ENCODE results near the gene ARL6. TPM values are rescaled to one million over a fixed set of nuclear protein-coding genes. Genes with fewer than 3 reads are reported as not detected.

The ARL6 gene
- total and polyA plus RNA-seq, 2 of the 8 experiments (the other 6 are each of a cell fraction or from before 2014, with no cell fraction given), result 1.8 to 12.0 TPM

DNA sequence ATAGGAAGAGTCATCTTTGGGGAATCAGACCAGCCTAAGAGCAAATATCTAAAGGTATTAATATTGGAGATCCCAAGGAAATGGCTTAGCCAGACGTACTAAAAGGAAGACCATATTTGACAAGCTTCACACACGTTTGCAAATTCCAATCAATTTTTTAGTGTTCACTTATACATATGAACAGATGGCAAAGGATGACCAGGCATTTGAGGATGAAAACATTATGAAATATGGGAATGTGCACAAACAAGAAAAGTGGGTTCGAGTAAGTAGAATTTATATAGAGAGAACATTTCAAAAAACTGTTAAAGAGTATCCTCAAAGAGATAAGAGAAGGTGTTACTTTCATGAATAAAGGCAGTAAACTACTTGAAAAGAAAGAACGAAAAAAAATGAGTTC, 31.4 kb downstream of the ARL6 start:
- no peak overlapping the region for H2BK20ac ChIP-seq (ENCODE audit: low read length)
- FAIRE-seq (no peak), DNase-seq (ENCODE audit: low read depth in 1 of 2, low spot score in 2 of 2) (no peak)
- no peaks in the 10 kb centered on the region for H4K20me1 ChIP-seq (replicated peaks in 1 of 2; ENCODE audit: control insufficient read depth in 1 of 2, insufficient read depth in 2 of 2, low read length in 2 of 2)
- no peak overlapping the region for H2AK5ac ChIP-seq (ENCODE audit: low read depth, low read length)
- H3K4ac ChIP-seq (replicated peaks; ENCODE audit: insufficient read length, low read depth, low read length), result no peak overlapping the region
- CTCF ChIA-PET (ENCODE audit: partially characterized antibody), result interaction anchor here (1.2 to 4.6 kb wide), 4 partner anchors 145 to 226 kb away, joined by 3 to 36 read pairs (median 18); no protein-coding TSS in a partner anchor
- H2BK5ac ChIP-seq (ENCODE audit: low read depth, low read length), result no peak overlapping the region
- H2BK15ac ChIP-seq (ENCODE audit: low read length), result no peak overlapping the region
- H3K56ac ChIP-seq (replicated peaks; ENCODE audit: insufficient read length, low read depth, low read length), result no peak overlapping the region
- H3K27ac ChIP-seq (ENCODE audit: low read depth, low read length), result no peak overlapping the region
- no peak overlapping the region for H3K9ac ChIP-seq (replicated peaks in 1 of 4; ENCODE audit: extremely low read depth in 1 of 4, low read depth in 3 of 4, low read length in 3 of 4)
- no peak overlapping the region for H2AFZ ChIP-seq (ENCODE audit: low read length)
- H3K79me2 ChIP-seq (ENCODE audit: control insufficient read depth in 1 of 2, insufficient read depth in 2 of 2, low read length in 2 of 2), result no peaks in the 10 kb centered on the region
- no peaks in the 10 kb centered on the region for H3K4me1 ChIP-seq (replicated peaks in 1 of 4; ENCODE audit: control insufficient read depth in 3 of 4, insufficient read depth in 4 of 4, low read length in 3 of 4)
- no peak overlapping the region for H2BK120ac ChIP-seq (replicated peaks; ENCODE audit: low read depth, low read length)
- no peak for TF ChIP-seq RFX5 (IDR thresholded peaks at IDR 0.05; ENCODE audit: borderline replicate concordance, low read depth, low read length)
- no peak for TF ChIP-seq HDAC6 (IDR thresholded peaks at IDR 0.05; ENCODE audit: low read depth, low read length)
- TF ChIP-seq RNF2 (IDR thresholded peaks at IDR 0.05; ENCODE audit: borderline replicate concordance, low read depth, low read length, missing control alignments, poor library complexity, severe bottlenecking), result no peak
- no peak for TF ChIP-seq CEBPB (IDR thresholded peaks at IDR 0.05; ENCODE audit: low read depth, low read length)
- no peak for TF ChIP-seq CBX5 (IDR thresholded peaks at IDR 0.05; ENCODE audit: low read depth, low read length)
- no peak for TF ChIP-seq BACH1 (IDR thresholded peaks at IDR 0.05; ENCODE audit: low read length)
- no peak for TF ChIP-seq SP2 (IDR thresholded peaks at IDR 0.05; ENCODE audit: low read length)
- TF ChIP-seq TAF7 (optimal IDR thresholded peaks at IDR 0.05; ENCODE audit: borderline replicate concordance, low read depth, low read length), result no peak
- no peak for TF ChIP-seq ATF2 (IDR thresholded peaks at IDR 0.05; ENCODE audit: low read length)
- no peak overlapping the region for H2BK12ac ChIP-seq (ENCODE audit: low read depth, low read length)
- H4K91ac ChIP-seq (replicated peaks; ENCODE audit: insufficient read length, low read length), result no peak overlapping the region
- H3K4me3 ChIP-seq (ENCODE audit: extremely low read depth in 1 of 4, insufficient read depth in 2 of 4, low read depth in 3 of 4, low read length in 4 of 4), result no peak overlapping the region
- H3K23me2 ChIP-seq (ENCODE audit: low read depth, low read length), result no peaks in the 10 kb centered on the region
- no peak overlapping the region for H4K8ac ChIP-seq (ENCODE audit: extremely low read depth, insufficient read depth, low read length)
- no peaks in the 10 kb centered on the region for H3K27me3 ChIP-seq (replicated peaks in 1 of 4; ENCODE audit: control insufficient read depth in 3 of 4, extremely low read depth in 1 of 4, insufficient read depth in 3 of 4, low read length in 3 of 4)
- H3K18ac ChIP-seq (ENCODE audit: extremely low read depth, low read length), result no peak overlapping the region
- no peaks in the 10 kb centered on the region for H3K79me1 ChIP-seq (ENCODE audit: low read depth, low read length)
- H3K36me3 ChIP-seq (ENCODE audit: control insufficient read depth in 2 of 4, insufficient read depth in 4 of 4, low read length in 3 of 4), result no peaks in the 10 kb centered on the region
- WGBS, 2 experiments (ENCODE audit: extremely low coverage in 1 of 2, insufficient coverage in 1 of 2, insufficient read length in 1 of 2, insufficient replicate concordance in 2 of 2, low coverage in 1 of 2, low lambda C conversion rate in 2 of 2, missing lambda C conversion rate in 1 of 2), result 87 to 100% methylated on average over 1 to 4 of the region's 4 CpGs
- no peaks in the 10 kb centered on the region for H3K9me3 ChIP-seq (ENCODE audit: insufficient read depth in 2 of 2, low read depth in 1 of 2, low read length in 1 of 2)
- no peak overlapping the region for H4K5ac ChIP-seq (ENCODE audit: insufficient read length, low read depth, low read length)
- no peak overlapping the region for H3K4me2 ChIP-seq (ENCODE audit: insufficient read depth in 1 of 2, low read depth in 2 of 2, low read length in 2 of 2)
- POLR2A ChIA-PET (ENCODE audit: partially characterized antibody), result no interaction called here
- H3K23ac ChIP-seq (ENCODE audit: insufficient read length), result no peak overlapping the region
- no peak overlapping the region for H3K14ac ChIP-seq (ENCODE audit: insufficient read length)

Measured in H1 (cell line).